NCI-H2196 (cell line): ENCODE measurements around the gene AMACR.
"Not testable (repeated sequence)": the region's sequence is repeated elsewhere in the genome, so short reads cannot be mapped to it uniquely, and the experiment has no call there.

Source experiments
- DNase-seq: peaks from one replicate; lab custom pipeline; 2025; ENCODE audit not compliant: unreplicated experiment; lab: John Stamatoyannopoulos, UW

AMACR gene

GRCh38 chr5:33969572-33970452, 38.0 kb downstream of the AMACR start:
- peak; percentile 22 for DNase-seq

- peak; percentile 35 for DNase-seq
Measured at GRCh38 chr5:33968211-33969005, 39.4 kb downstream of the AMACR start.

- no peak for DNase-seq
Measured at GRCh38 chr5:33966805-33967204, 41.0 kb downstream of the AMACR start.

DNA sequence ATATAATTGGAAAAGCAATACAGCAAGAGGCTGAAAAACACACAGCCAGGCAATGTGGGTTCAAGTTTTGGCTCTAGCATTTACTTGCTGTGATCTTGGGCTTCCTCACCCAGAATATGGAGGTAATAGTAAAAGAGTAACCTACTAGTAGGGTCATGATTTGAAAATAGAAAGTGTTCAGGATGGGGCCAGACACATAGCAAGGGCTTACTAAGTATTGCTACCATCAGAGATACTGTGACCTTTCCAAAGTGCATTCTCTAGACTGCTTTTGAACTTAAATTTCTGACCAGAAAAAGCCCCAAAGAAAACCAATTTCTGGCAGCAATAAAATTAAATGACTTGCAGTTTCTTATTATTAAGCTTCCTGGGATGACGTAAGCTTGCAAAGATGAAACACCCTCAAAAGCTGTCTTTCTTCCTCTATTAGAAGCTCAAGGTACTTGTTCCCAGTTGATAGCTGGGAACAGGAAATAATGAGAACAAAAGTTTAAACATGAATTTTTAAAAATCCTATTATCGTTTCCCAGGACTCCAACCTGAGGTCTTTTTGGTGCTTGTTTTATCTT, 43.6 kb downstream of the AMACR start:
- no peak for DNase-seq

GRCh38 chr5:33958176-33958575, 49.7 kb downstream of the AMACR start:
- DNase-seq, result no peak

GRCh38 chr5:33957577-33958150, 50.2 kb downstream of the AMACR start:
- DNase-seq, result no peak

DNA sequence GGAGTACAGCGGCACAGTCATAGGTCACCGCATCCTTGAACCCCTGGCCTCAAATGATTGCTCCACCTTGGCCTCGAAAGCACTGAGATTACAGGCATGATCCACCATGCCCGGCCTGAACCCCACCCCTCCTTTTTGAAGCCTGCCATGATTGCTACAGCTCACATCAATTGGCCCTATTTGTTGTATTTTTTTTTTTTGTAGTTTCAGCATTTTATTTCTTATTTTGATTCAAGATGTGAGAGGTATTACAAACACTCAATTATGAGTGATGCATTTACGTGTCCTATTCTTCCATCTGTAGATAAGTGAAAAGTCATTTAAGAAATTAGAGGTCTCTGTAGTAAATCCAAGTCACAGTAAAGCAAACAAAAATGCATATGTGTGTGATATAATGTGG, 55.7 kb downstream of the AMACR start:
- not testable (repeated sequence) for DNase-seq

GRCh38 chr5:33944543-33945132, 63.2 kb downstream of the AMACR start:
- no peak for DNase-seq

DNA sequence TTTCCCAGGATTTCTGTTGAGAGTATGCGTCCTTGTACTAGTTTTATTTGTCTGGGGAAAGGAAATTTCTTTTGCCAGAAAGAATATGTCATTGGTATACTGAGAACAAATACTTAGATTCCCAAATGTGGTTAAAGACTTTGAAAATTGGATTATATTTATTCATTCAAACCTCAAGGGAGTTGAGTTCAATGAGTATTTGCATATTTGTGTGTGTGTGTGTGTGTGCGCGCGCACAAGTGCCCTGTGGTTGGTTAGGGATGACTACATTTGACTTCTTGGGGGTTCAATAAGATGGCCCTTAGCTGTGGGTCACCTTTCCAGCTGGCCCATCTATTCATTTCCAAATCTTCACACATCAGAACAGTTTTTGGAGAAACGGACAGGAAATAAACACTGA, 66.8 kb downstream of the AMACR start:
- DNase-seq, result no peak

DNA sequence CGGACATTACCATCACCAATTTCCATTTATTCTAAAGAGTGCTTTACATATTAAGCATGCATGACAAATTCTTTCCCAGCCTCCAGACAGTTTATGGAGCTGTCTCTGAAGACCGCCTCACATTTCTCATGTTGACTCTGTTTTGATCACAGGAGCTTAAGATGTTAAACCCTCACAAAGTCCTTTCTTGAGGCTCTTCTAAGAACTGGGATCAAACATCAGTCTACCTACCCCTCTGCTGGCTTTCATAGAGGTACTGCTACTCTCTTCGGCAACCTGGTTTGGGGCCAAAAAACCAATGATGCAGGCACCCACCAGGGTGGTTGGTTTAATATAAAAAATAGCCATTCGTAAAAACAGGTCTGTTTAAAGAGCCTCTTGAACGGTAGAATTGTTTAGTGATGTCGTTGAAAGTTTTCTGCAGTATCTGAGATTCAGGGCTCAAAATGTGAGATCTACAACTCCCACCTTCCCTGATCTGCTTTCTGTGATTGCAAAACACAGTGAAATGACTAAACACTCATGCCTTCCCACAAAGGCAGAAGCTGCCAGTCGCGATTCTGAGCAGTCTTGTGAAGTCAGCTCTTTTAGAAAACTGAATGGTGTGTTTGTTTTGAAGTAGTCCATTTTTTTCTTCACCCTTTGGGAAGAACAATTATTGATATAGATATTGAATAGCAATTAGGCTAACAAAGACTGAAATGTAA, 68.1 kb downstream of the AMACR start:
- DNase-seq, result no peak

DNA sequence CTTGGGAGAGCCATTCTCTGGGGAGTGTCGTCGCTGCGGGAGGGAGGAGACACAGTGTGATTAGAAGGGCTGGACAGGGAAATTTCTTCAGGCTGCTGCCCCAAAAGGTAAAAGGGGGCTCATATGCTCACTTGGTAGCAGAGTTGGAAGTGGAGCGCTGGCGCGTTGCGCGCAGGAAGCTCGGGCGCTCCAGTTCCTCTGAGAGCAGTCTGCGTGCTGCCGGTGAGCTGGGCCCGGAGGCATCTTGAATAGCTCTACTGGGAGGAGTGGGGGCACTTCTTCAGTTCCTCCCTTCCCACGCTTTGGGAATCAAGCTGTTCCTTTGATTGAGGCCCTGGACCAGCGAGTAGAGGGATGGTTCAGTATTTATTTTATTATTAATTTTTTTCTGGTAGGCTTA, 69.0 kb downstream of the AMACR start:
- DNase-seq, result no peak

- no peak for DNase-seq
Measured at GRCh38 chr5:33938507-33938796, 69.4 kb downstream of the AMACR start.

DNA sequence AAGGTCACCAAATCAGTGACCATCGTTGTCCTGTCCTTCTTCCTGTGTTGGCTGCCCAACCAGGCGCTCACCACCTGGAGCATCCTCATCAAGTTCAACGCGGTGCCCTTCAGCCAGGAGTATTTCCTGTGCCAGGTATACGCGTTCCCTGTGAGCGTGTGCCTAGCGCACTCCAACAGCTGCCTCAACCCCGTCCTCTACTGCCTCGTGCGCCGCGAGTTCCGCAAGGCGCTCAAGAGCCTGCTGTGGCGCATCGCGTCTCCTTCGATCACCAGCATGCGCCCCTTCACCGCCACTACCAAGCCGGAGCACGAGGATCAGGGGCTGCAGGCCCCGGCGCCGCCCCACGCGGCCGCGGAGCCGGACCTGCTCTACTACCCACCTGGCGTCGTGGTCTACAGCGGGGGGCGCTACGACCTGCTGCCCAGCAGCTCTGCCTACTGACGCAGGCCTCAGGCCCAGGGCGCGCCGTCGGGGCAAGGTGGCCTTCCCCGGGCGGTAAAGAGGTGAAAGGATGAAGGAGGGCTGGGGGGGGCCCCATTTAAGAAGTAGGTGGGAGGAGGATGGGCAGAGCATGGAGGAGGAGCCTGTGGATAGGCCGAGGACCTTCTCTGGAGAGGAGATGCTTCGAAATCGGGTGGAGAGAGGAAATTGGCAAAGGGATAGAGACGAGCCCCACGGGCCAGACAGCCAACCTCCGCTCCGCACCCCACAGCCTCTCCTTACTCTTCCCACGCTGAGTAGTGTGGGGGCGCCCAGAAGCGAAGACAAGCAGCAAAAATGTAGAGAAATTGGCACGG, 69.9 kb downstream of the AMACR start:
- DNase-seq, result no peak

DNA sequence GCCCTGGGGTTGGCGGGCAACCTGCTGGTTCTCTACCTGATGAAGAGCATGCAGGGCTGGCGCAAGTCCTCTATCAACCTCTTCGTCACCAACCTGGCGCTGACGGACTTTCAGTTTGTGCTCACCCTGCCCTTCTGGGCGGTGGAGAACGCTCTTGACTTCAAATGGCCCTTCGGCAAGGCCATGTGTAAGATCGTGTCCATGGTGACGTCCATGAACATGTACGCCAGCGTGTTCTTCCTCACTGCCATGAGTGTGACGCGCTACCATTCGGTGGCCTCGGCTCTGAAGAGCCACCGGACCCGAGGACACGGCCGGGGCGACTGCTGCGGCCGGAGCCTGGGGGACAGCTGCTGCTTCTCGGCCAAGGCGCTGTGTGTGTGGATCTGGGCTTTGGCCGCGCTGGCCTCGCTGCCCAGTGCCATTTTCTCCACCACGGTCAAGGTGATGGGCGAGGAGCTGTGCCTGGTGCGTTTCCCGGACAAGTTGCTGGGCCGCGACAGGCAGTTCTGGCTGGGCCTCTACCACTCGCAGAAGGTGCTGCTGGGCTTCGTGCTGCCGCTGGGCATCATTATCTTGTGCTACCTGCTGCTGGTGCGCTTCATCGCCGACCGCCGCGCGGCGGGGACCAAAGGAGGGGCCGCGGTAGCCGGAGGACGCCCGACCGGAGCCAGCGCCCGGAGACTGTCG, 70.7 kb downstream of the AMACR start:
- DNase-seq, result no peak

GRCh38 chr5:33936381-33937016, 71.4 kb downstream of the AMACR start, which contains the start of gene RXFP3:
Gene RXFP3 (plus strand): TSS chr5:33936386. CDS start chr5:33936741, 355 bp downstream.
- no peak for DNase-seq
